Measurements from ENCODE around the gene KLHL8. TPM values are rescaled to one million over a fixed set of nuclear protein-coding genes. Genes with fewer than 3 reads are reported as not detected.

The KLHL8 gene
- total RNA-seq, 1 donor from 2014 or later: 12.9 TPM

DNA sequence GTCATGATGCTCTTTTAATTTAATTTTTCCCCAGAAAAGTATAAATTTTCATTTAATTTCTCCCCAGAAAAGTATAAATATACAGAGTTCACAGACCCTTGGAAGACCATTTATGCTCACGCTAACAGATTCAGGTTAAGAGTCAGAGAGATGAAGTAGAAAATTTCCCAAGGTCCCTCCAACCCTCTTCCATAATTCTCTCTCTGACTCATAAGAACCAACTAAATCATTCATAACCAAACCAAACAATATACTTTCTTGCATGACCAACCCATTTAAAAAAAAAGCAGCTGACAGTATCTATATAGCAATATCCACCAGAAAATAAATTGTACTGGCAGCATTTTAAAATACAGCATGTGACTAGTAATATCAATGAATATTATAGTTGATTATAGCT is 3.9 kb downstream of the KLHL8 start:
- TF ChIP-seq, protein P1, sequence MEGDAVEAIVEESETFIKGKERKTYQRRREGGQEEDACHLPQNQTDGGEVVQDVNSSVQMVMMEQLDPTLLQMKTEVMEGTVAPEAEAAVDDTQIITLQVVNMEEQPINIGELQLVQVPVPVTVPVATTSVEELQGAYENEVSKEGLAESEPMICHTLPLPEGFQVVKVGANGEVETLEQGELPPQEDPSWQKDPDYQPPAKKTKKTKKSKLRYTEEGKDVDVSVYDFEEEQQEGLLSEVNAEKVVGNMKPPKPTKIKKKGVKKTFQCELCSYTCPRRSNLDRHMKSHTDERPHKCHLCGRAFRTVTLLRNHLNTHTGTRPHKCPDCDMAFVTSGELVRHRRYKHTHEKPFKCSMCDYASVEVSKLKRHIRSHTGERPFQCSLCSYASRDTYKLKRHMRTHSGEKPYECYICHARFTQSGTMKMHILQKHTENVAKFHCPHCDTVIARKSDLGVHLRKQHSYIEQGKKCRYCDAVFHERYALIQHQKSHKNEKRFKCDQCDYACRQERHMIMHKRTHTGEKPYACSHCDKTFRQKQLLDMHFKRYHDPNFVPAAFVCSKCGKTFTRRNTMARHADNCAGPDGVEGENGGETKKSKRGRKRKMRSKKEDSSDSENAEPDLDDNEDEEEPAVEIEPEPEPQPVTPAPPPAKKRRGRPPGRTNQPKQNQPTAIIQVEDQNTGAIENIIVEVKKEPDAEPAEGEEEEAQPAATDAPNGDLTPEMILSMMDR (IDR thresholded peaks at IDR 0.05; ENCODE audit: insufficient read depth, low read length, severe bottlenecking): no peak
- Histone ChIP-seq H3K27me3 (ENCODE audit: control insufficient read depth, insufficient read depth, low read length) (no peaks in the 10 kb centered on the region), H3K36me3 (ENCODE audit: control insufficient read depth, insufficient read depth, low read length) (no peaks in the 10 kb centered on the region), H3K4me3 (ENCODE audit: low read depth, low read length) (no peak overlapping the region)
- DNase-seq (ENCODE audit: low read depth): peak; percentile 30
- no peak for FAIRE-seq

DNA sequence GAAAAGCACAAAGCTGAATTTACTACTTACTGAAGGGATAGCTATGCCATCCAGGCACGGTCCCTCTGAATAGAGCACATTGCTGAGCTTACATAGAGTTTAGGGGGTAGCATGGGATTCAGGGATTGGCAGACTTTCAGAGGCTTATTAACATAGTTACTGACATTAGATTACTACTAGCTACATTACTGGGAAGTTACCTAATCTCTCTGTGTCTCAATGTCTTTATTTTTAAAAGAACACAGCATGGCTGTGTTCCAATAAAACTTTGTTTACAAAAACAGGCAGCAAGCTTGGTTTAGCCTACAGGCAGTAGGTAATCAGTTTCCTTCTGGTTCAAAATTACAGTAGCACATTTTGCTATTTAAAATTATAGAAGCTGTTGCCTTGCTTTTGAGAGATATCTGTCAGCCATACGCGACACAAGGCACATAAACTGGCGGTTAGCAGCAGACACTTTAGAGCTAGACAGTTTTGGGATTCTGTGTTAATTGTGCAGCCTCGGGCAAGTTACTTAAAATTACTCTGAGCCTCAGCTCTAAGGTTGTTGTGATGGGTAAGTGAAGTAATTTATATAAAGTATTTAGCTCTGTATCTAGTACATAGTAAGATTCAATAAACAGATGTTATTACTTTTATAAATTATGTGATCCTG is 6.9 kb downstream of the KLHL8 start:
- TF ChIP-seq, protein P1 (IDR thresholded peaks at IDR 0.05; ENCODE audit: insufficient read depth, low read length, severe bottlenecking): no peak
- H3K36me3 ChIP-seq (ENCODE audit: control insufficient read depth, insufficient read depth, low read length): no peaks in the 10 kb centered on the region
- peak; percentile 23 for DNase-seq (ENCODE audit: low read depth)
- no peak for FAIRE-seq
- H3K4me3 ChIP-seq (ENCODE audit: low read depth, low read length): no peak overlapping the region
- no peaks in the 10 kb centered on the region for H3K27me3 ChIP-seq (ENCODE audit: control insufficient read depth, insufficient read depth, low read length)

DNA sequence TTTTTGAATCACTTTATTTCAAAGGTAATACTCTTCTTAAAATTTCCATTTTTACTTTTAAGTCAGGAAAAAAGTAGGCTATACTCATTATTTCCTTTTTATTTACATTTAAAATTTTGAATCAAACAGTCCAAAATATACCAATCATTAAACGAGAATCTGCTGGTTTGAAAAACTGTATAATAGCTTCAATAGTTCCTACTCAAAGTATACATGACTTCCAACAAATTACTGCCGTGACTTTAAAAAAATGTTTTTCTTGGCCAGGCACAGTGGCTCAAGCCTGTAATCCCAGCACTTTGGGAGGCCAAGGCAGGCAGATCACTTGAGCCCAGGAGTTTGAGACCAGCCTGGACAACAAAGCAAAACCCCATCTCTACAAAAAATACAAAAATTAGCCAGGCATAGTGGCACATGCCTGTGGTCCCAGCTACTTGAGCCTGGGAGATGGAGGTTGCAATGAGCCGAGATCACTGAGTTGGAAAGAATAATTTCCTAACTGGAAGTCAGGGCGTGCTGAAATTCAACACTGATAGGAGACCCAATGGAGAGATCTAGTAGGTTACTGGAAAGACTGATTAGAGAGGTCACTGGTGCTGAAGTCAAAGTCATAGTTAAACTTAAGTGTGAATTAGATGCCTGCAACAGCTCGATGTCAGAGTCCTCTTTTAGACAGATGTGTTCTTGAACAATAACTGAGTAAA is 9.0 kb downstream of the KLHL8 start:
- TF ChIP-seq, protein P1 (IDR thresholded peaks at IDR 0.05; ENCODE audit: insufficient read depth, low read length, severe bottlenecking): no peak
- DNase-seq (ENCODE audit: low read depth): no peak

DNA sequence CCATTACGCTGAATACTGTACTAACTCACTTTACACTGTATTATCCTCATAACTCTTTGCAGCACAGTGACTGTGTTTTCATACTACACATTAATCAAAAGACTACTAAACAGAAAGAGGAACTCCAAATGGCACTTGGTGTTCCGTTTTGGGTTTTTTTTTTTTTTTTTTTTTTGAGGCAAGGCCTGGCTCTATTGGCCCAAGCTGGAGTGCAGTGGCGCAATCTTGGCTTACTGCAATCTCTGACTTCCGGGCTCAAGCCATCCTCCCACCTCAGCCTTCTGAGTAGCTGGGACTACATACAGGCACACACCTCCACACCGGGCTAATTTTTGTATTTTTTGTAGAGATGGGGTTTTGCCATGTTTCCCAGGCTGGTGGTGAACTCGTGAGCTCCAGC is 10.7 kb downstream of the KLHL8 start:
- Histone ChIP-seq H3K27me3 (ENCODE audit: control insufficient read depth, insufficient read depth, low read length) (no peaks in the 10 kb centered on the region), H3K4me3 (ENCODE audit: low read depth, low read length) (no peak overlapping the region), H3K36me3 (ENCODE audit: control insufficient read depth, insufficient read depth, low read length) (no peaks in the 10 kb centered on the region)
- TF ChIP-seq, protein P1 (IDR thresholded peaks at IDR 0.05; ENCODE audit: insufficient read depth, low read length, severe bottlenecking): no peak
- FAIRE-seq: no peak
- no peak for DNase-seq (ENCODE audit: low read depth)

More for the DNA sequence above, 9.0 kb downstream of the KLHL8 start:
- H3K27me3 ChIP-seq (ENCODE audit: control insufficient read depth, insufficient read depth, low read length): no peaks in the 10 kb centered on the region
- no peak overlapping the region for H3K4me3 ChIP-seq (ENCODE audit: low read depth, low read length)
- no peaks in the 10 kb centered on the region for H3K36me3 ChIP-seq (ENCODE audit: control insufficient read depth, insufficient read depth, low read length)
- FAIRE-seq: no peak

DNA sequence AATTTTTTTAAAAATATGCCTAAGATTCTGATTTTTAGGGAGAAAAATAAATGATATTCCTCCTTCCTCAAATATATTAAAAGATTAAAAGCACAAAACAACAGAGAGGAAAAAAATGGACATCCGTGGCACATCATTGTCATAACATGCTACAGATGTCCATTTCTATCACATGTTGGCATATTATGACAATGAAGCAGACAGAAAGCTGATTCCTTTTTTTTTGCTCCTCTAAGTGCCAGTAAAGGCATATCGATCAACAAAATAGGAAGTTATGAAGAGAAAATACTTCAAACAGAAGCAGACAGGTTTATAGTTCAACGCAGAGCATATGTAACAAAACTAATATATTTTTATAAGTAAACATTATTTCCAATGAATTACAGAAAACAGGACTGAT is 11.2 kb downstream of the KLHL8 start:
- FAIRE-seq (no peak), DNase-seq (ENCODE audit: low read depth) (no peak)
- TF ChIP-seq, protein P1 (IDR thresholded peaks at IDR 0.05; ENCODE audit: insufficient read depth, low read length, severe bottlenecking): no peak
- Histone ChIP-seq H3K4me3 (ENCODE audit: low read depth, low read length) (no peak overlapping the region), H3K36me3 (ENCODE audit: control insufficient read depth, insufficient read depth, low read length) (no peaks in the 10 kb centered on the region), H3K27me3 (ENCODE audit: control insufficient read depth, insufficient read depth, low read length) (no peaks in the 10 kb centered on the region)

All from bronchial epithelial cell (primary cell).